Urinary bladder (tissue), 4 donors: ENCODE results near the gene MYO7A. TPM values are rescaled to one million over a fixed set of nuclear protein-coding genes. Genes with fewer than 3 reads are reported as not detected.

ENCODE experiments used
- DNase-seq: peaks from one replicate; pipeline ENCODE4 v3.0.0-alpha.2; 2015; ENCODE audit errors: extremely low spot score
- H3K27ac ChIP-seq: one replicate; pipeline ENCODE4 v1.5.1; 2013; ENCODE audit warnings: low read depth, mild to moderate bottlenecking, moderate library complexity
- H3K36me3 ChIP-seq: one replicate; pipeline ENCODE4 v1.6.1; 2013; ENCODE audit warnings: mild to moderate bottlenecking, moderate library complexity; ENCODE audit not compliant: insufficient read depth
- H3K4me1 ChIP-seq: one replicate; pipeline ENCODE4 v1.6.1; 2013; ENCODE audit warnings: mild to moderate bottlenecking, moderate library complexity; ENCODE audit not compliant: insufficient read depth
- H3K4me3 ChIP-seq: one replicate; pipeline ENCODE4 v1.5.1; 2013; ENCODE audit warnings: low read depth, low read length
- WGBS: extraction: QIAGEN DNeasy Blood & Tissue Kit; methylation state at CpG from one replicate; pipeline ENCODE4 v1.1.7; 2013; 5-methylcytosine and 5-hydroxymethylcytosine counted together
- polyA plus RNA-seq: library from polyadenylated mRNA; stranded (reverse); fragments of 200-250 nt; gene quantifications from one replicate; pipeline ENCODE4 v1.2.3, GENCODE V29; 2013
- total RNA-seq: library from RNA; depleted of rRNA; stranded (reverse); fragments of >200 nt; gene quantifications from one replicate; pipeline ENCODE4 v1.2.3, GENCODE V29; 2014
- donor health status: healthy with polysubstance abuse.
- donor health status: healthy.

Gene MYO7A
- total and polyA plus RNA-seq, 2 donors, result 4.2 to 4.7 TPM

GRCh38 chr11:77182542-77183430, 54.7 kb downstream of the MYO7A start:
- no peak for DNase-seq
- Histone ChIP-seq H3K4me3 (no peak overlapping the region), H3K36me3 (no peaks in the 10 kb centered on the region), H3K4me1 (no peaks in the 10 kb centered on the region), H3K27ac (no peak overlapping the region)
- WGBS, result 89% methylated on average over 21 of the region's 21 CpGs

GRCh38 chr11:77183431-77183984, 55.5 kb downstream of the MYO7A start:
- Histone ChIP-seq H3K4me1 (no peaks in the 10 kb centered on the region), H3K4me3 (no peak overlapping the region), H3K27ac (no peak overlapping the region), H3K36me3 (no peaks in the 10 kb centered on the region)
- 89% methylated on average over 4 of the region's 4 CpGs for WGBS
- DNase-seq, result no peak

- no peak overlapping the region for H3K27ac ChIP-seq
- DNase-seq, result no peak
- no peaks in the 10 kb centered on the region for H3K4me1 ChIP-seq
- H3K36me3 ChIP-seq, result no peaks in the 10 kb centered on the region
- WGBS, result 88% methylated on average over 15 of the region's 15 CpGs
- no peak overlapping the region for H3K4me3 ChIP-seq
Measured at GRCh38 chr11:77184136-77184860, 56.3 kb downstream of the MYO7A start.

GRCh38 chr11:77186302-77186701, 58.3 kb downstream of the MYO7A start:
- H3K36me3 ChIP-seq, result no peaks in the 10 kb centered on the region
- WGBS, result 93% methylated on average over 1 of the region's 1 CpG
- no peaks in the 10 kb centered on the region for H3K4me1 ChIP-seq
- H3K27ac ChIP-seq, result no peak overlapping the region
- DNase-seq, result no peak
- no peak overlapping the region for H3K4me3 ChIP-seq

- 85% methylated on average over 9 of the region's 9 CpGs for whole genome bisulfite sequencing
- no peak overlapping the region for H3K27ac ChIP-seq
- no peak for DNase-seq
- H3K36me3 ChIP-seq, result no peaks in the 10 kb centered on the region
- H3K4me1 ChIP-seq, result no peaks in the 10 kb centered on the region
- no peak overlapping the region for H3K4me3 ChIP-seq
Measured at GRCh38 chr11:77187111-77187750, 59.2 kb downstream of the MYO7A start.

GRCh38 chr11:77187776-77188632, 60.0 kb downstream of the MYO7A start:
- H3K4me1 ChIP-seq, result no peaks in the 10 kb centered on the region
- WGBS, result 62% methylated on average over 7 of the region's 7 CpGs
- no peaks in the 10 kb centered on the region for H3K36me3 ChIP-seq
- no peak overlapping the region for H3K4me3 ChIP-seq
- peak; percentile 36 for DNase-seq
- no peak overlapping the region for H3K27ac ChIP-seq

GRCh38 chr11:77188633-77189491, 60.8 kb downstream of the MYO7A start:
- DNase-seq, result no peak
- 77% methylated on average over 18 of the region's 18 CpGs for WGBS
- no peak overlapping the region for H3K27ac ChIP-seq

GRCh38 chr11:77189588-77190210, 61.7 kb downstream of the MYO7A start:
- Histone ChIP-seq H3K4me3 (no peak overlapping the region), H3K4me1 (no peaks in the 10 kb centered on the region), H3K27ac (no peak overlapping the region), H3K36me3 (no peaks in the 10 kb centered on the region)
- WGBS, result 93% methylated on average over 28 of the region's 28 CpGs
- no peak for DNase-seq

More at GRCh38 chr11:77188633-77189491, 60.8 kb downstream of the MYO7A start:
- Histone ChIP-seq H3K4me1 (no peaks in the 10 kb centered on the region), H3K4me3 (no peak overlapping the region), H3K36me3 (no peaks in the 10 kb centered on the region)

GRCh38 chr11:77190331-77191075, 62.5 kb downstream of the MYO7A start:
- Histone ChIP-seq H3K4me1 (no peaks in the 10 kb centered on the region), H3K27ac (no peak overlapping the region), H3K4me3 (no peak overlapping the region), H3K36me3 (no peaks in the 10 kb centered on the region)
- WGBS, result 91% methylated on average over 21 of the region's 21 CpGs
- no peak for DNase-seq

GRCh38 chr11:77191429-77191822, 63.4 kb downstream of the MYO7A start:
- Histone ChIP-seq H3K4me1 (no peaks in the 10 kb centered on the region), H3K4me3 (no peak overlapping the region), H3K36me3 (no peaks in the 10 kb centered on the region), H3K27ac (no peak overlapping the region)
- no peak for DNase-seq
- 82% methylated on average over 11 of the region's 11 CpGs for WGBS

GRCh38 chr11:77191823-77192495, 63.9 kb downstream of the MYO7A start:
- WGBS, result 43% methylated on average over 27 of the region's 27 CpGs
- Histone ChIP-seq H3K36me3 (no peaks in the 10 kb centered on the region), H3K4me3 (no peak overlapping the region), H3K4me1 (no peaks in the 10 kb centered on the region), H3K27ac (no peak overlapping the region)
- peak; percentile 33 for DNase-seq
